GM19023 (cell line): ENCODE data around the gene RGS12.
"Not testable (repeated sequence)": the region's sequence is repeated elsewhere in the genome, so short reads cannot be mapped to it uniquely, and the experiment has no call there.

Experiments
- ATAC-seq: cut with Tn5 transposase; IDR thresholded peaks from one replicate; pipeline ENCODE4 v1.9.1; 2021; ENCODE audit warnings: mild to moderate bottlenecking, moderate library complexity; ENCODE audit not compliant: unreplicated experiment

RGS12 gene

GRCh38 chr4:3294401-3295241 lies 1.8 kb downstream of the RGS12 start:
- ATAC-seq = no peak

GRCh38 chr4:3295837-3296624 lies 3.2 kb downstream of the RGS12 start:
- ATAC-seq = no peak

GRCh38 chr4:3296651-3297050 lies 3.8 kb downstream of the RGS12 start:
- no peak for ATAC-seq

- no peak for ATAC-seq
Observed at GRCh38 chr4:3297066-3297859, 4.4 kb downstream of the RGS12 start.

GRCh38 chr4:3299122-3299975 lies 6.5 kb downstream of the RGS12 start:
- ATAC-seq = no peak

- ATAC-seq = no peak
Observed at GRCh38 chr4:3299976-3300671, 7.3 kb downstream of the RGS12 start.

GRCh38 chr4:3300882-3301281 lies 8.1 kb downstream of the RGS12 start:
- not testable (repeated sequence) for ATAC-seq

- no peak for ATAC-seq
Observed at GRCh38 chr4:3301450-3302172, 8.8 kb downstream of the RGS12 start.

- ATAC-seq = no peak
Observed at GRCh38 chr4:3302173-3302785, 9.5 kb downstream of the RGS12 start.

- ATAC-seq = no peak
Observed at GRCh38 chr4:3302786-3303564, 10.2 kb downstream of the RGS12 start.

GRCh38 chr4:3303565-3303824 lies 10.7 kb downstream of the RGS12 start:
- no peak for ATAC-seq

GRCh38 chr4:3303923-3304710 lies 11.3 kb downstream of the RGS12 start:
- ATAC-seq = no peak

GRCh38 chr4:3304831-3305609 lies 12.2 kb downstream of the RGS12 start:
- ATAC-seq = no peak

- ATAC-seq = no peak
Observed at GRCh38 chr4:3305610-3306371, 13.0 kb downstream of the RGS12 start.

GRCh38 chr4:3306450-3306849 lies 13.6 kb downstream of the RGS12 start:
- no peak for ATAC-seq

- ATAC-seq = no peak
Observed at GRCh38 chr4:3307060-3307459, 14.2 kb downstream of the RGS12 start.
